Hepatocyte (in vitro differentiated cells): ENCODE results near the gene AGBL4.

Source experiments
- EZH2 ChIP-seq: fragments of 200-600 bp; sonication (generic); IDR thresholded peaks from 2 replicates; pipeline ENCODE4 v1.6.1; 2016; ENCODE audit warnings: antibody characterized with exemption, mild to moderate bottlenecking, borderline replicate concordance
- TF ChIP-seq, protein P1 (sequence below): fragments of 200-600 bp; sonication (generic); IDR thresholded peaks from 2 replicates; pipeline ENCODE4 v1.5.1; 2016; ENCODE audit warnings: antibody characterized with exemption, mild to moderate bottlenecking; ENCODE audit not compliant: poor library complexity

- TF ChIP-seq, protein P1, sequence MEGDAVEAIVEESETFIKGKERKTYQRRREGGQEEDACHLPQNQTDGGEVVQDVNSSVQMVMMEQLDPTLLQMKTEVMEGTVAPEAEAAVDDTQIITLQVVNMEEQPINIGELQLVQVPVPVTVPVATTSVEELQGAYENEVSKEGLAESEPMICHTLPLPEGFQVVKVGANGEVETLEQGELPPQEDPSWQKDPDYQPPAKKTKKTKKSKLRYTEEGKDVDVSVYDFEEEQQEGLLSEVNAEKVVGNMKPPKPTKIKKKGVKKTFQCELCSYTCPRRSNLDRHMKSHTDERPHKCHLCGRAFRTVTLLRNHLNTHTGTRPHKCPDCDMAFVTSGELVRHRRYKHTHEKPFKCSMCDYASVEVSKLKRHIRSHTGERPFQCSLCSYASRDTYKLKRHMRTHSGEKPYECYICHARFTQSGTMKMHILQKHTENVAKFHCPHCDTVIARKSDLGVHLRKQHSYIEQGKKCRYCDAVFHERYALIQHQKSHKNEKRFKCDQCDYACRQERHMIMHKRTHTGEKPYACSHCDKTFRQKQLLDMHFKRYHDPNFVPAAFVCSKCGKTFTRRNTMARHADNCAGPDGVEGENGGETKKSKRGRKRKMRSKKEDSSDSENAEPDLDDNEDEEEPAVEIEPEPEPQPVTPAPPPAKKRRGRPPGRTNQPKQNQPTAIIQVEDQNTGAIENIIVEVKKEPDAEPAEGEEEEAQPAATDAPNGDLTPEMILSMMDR: no peak
- no peak for TF ChIP-seq EZH2
Measured at GRCh38 chr1:48953617-48954016, 1070.1 kb downstream of the AGBL4 start.
